HG02642 (cell line): Measurements from ENCODE around the gene DAGLA.

Experiments
- ATAC-seq: cut with Tn5 transposase; IDR thresholded peaks from one replicate; pipeline ENCODE4 v1.9.1; 2021; ENCODE audit warnings: mild to moderate bottlenecking; ENCODE audit not compliant: unreplicated experiment, poor library complexity

Gene DAGLA

DNA sequence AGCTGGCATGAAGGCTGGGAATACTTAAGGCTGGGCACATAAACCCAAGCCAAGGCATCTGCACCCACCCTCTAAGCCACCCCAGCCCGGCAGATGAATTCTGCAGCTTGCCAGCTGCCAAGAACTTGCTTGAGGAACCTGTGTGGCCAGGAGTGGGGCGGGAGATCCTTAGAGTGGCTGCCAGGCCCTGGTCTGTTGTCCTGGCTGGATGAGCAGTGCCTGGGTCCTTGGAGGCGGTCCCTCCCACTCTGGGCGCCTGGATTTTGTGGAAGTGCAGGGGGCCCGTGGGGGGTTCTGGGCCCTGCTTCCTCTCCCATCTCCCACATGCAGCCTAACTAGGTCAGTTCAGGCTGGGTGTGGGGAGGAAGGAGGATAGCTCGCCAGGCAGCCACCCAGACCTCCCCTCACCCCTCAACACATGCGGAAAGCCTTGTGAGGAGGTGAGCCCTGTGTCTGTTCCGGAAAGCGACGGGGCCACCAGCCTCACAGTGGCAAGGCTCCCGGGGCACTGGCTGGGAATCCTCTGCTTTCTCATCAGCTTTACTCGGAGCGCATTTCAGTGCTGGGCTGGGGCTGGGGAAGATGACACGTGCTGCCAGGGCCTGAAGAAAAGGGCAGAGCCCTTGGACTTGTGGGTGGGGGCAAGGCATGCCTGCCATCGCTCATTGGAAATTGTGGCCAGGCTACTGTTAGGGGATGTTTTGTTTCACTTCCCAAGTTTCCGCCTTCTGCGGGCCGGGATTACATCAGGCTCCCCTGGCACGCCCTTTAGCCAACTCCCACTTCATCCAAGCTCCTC is 8.4 kb downstream of the DAGLA start:
- no peak for ATAC-seq

GRCh38 chr11:61689164-61689496 is 8.9 kb downstream of the DAGLA start:
- ATAC-seq: no peak

DNA sequence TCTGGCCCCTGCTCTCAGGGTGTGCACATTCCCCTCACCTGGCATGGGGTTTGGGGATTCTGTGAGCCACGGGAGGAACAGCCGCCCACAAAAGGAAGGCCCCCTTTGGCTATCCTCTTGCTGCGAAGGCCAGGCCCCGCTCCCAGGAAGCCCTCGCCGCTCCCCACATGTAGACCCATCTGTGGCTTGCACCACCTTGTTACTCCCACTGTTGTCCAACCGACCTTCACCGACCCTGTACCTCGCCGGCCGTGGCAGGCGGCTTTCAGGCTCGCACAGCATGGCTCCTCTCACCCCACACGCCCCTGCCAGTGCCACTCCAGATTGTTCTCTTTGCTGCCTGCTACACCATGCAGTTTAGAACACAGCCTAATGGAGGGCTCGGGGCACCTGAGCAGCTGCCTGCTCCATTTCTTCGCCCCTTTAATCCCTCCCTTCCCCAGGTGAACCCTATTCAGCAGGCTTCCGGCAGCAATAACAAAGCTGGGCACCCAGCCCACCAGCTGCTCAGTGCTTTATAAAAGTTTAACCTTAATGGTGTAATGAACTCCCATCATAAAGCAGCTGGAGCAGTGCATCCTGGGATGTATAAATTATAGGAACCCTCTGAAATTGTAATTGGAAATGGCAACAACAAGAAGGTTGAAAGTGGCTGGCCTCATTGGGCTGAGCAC is 10.7 kb downstream of the DAGLA start:
- no peak for ATAC-seq

DNA sequence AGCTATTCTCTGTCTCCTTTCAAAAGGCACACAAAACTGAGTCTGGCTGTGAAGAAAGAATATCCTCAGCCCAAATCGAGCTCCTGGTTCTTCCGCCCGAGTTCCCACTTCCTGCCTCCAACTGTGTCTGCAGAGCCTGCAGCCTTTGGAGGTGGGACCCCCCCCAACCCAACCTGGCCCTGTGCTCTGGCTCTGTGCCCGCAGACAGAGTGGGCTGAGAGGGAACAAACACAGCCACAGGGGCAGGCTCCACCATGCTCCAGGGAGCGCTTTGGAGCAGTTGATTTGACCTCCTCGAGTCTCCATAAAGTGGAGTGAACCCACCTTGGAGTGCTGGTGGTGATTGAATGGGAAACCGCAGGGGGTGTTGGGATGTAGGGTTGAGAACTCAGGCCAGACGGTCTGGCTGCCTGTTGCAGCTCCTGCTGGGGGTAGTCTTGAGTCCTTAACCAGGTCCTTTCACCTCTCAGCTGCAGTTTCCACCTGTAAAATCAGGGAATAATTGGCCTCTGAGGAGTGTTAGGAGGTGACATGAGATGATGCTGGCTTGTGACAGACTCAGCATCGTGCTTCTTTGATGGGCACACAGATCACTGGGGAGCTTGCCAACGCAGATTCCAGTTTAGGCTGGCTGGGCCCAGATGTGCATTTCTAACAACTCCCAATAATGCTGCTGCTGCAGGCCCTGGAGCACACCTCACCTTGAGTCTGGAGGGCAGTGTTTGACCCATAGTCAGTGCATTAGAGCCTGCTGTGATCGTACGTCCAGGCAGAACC is 11.4 kb downstream of the DAGLA start:
- no peak for ATAC-seq

DNA sequence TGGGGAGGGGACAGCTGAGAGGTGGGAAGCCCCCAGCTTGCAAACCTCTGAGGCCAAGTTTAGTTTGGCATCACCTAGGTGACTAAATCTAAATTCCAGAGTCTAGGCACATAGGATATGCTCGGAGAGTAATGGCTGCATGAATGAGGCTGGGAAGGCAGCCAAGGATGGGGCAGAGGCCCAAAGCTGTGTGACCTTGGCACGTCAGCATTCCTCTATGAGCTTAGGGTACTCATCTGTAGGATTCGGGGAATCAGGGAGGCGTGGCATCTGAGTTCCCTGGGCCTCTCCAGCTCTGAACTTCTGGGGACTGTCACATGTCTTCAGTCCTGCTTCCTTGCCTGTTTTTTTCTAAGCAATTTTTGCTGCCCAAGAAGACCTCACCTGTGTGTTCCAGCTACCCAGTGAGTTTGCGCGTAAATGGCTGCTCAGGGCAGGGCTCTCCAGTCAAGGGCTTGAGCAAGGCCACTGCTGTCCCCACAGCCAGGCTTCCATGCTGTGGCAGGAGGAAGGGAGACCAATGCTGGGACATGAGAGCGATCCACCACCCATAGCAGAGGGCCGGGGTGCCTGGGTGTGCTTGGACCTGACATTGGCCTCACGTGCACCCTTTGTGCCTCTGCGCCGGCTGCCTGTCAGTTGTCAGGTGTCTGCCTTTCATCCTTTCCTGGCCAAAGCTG is 13.9 kb downstream of the DAGLA start:
- ATAC-seq: no peak

GRCh38 chr11:61694602-61694939 is 14.4 kb downstream of the DAGLA start:
- no peak for ATAC-seq

DNA sequence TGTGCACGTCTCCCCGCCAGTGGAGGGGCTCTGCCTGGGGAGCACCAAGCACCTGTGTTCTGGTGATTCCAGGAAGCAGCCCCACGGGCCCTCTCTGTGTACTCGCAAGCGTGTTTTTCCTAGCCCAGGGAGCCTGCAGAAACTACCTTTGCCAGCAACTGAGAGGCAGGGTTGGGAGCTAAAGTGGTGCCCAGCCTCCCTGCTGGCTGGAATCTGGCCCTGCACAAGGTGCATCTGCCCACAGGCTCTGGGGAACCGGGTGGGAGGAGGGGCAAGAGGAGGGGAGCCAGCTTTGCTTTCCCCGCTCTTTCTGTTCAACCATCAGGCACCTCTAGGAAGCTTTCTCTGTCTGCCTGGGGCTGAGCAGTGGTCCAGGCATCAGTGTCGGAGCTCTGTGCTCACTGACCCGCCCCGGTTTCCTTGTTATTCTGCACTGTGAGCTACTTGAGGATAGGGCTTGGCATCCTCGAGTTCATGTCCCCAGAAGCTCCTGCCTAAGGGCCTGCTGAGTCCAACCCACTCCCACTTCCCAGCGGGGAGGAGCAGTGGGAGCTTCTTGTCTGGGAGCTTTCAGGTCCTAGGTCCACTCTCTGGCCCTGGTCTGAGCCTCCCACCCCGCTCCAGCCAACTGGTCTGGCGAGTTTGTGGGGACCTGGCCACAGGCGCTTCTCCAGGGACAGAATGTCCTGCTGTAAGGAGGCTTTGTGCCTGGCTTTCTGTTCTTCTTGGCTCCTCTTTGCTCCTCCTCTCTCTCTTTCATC is 14.9 kb downstream of the DAGLA start:
- ATAC-seq: no peak

DNA sequence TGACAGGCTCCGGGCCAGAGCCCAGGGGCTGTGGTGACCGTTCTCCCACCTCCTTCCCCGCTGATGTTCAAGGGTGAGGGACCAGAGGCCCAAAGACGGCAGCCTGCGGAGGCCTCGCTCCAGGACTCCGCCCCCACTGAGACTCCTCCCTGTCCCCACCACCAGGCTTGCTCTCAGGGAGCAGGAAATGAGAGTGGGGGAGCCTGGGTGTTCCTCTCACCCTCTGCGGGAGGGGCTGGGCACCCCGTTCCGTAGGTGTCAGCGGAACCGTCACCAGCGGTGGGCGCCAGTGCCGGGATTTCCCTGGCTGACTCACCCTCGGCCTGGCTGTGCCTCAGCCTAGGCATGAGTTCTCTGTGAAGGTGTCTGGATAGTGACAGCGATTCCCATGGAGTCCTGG is 15.7 kb downstream of the DAGLA start:
- peak; percentile 47 for ATAC-seq

DNA sequence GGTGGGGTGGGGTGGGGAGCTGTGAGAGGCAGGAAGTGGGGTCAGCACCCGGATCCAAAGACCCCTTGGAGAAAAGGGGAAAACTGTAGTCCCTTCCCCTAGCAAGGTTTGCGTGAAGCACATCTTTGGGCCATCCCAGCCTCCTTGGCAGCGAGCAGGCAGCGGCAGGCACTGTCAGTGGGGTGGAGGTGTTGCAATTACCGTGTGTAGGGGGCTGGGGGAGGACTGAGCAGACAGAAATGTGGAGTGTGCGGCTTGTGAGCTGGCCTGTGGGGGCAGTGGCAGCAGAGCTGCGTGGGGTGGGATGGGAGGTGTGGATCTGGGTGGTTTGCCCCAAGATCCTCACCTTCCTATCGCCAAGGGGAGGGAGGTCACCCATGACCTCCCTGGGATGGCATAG is 16.4 kb downstream of the DAGLA start:
- no peak for ATAC-seq

DNA sequence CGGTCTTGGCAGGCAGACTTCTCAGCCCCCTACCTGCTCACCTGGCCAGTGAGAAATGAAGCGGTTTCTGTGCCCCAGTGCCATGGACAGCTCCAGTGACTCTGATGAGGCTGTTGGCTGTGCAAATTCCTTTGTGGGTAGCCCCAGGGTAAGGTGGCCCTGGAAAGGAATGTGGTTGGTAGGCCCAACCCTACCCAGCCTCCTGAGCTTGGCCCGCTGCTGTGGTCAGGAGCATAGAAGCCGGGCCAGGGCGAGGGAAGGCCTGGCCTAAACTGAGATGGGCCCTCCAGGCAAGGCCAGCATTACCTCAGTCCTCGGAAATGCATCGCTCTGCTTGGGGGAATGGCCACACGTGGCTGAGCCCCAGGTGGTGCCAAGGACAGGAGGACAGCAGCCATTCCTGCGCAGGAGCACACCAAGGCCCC is 16.9 kb downstream of the DAGLA start:
- no peak for ATAC-seq

GRCh38 chr11:61697764-61698163 is 17.6 kb downstream of the DAGLA start:
- ATAC-seq: no peak

GRCh38 chr11:61698173-61698948 is 18.2 kb downstream of the DAGLA start:
- ATAC-seq: no peak

DNA sequence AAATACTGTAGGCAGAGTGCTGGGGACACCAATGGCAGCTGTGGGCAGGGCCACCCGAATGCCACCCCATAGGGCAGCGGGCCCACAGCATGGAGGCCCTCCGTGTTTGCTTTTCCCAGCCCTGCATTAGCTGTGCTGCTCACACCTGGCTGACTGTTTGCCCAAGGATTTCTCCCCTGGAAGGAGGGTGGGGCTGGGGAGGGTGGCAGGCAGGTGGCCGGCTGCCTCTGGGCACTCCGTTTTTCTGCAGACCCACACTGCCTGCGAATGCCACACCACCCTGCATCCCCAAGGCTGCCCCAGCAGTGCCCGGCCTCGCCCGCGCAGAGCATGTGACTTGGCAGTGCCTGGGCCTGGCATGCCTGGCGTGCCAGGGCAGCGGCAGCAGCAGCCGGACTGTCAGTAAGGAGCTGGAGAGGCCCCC is 19.6 kb downstream of the DAGLA start:
- ATAC-seq: no peak

- ATAC-seq: no peak
These were observed 20.0 kb downstream of the DAGLA start for GRCh38 chr11:61700212-61700611.

GRCh38 chr11:61700720-61701119 is 20.5 kb downstream of the DAGLA start:
- no peak for ATAC-seq

- no peak for ATAC-seq
These were observed 21.2 kb downstream of the DAGLA start for GRCh38 chr11:61701242-61701886.

GRCh38 chr11:61702701-61703312 is 22.6 kb downstream of the DAGLA start:
- no peak for ATAC-seq

DNA sequence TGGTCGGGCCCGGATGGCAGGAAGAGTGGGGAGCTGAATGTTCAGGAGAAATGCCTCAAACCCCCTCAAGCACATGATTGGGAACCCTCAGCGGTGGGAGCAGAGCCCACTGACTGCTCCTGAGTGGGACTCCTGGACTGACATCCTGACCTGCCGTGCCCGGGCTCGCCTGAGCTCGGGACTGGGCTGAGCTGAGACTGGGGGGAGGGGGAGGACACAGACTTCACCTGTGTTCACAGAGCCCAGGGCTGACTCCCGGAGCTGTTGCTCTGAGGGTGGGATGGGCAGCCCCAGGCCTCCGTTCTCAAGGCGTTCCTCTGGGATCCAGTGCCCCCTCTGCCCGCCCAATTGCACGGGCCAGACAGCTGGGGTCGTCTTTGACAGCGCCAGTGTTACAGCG is 24.6 kb downstream of the DAGLA start:
- no peak for ATAC-seq
